Esophagus squamous epithelium (tissue), 5 donors: ENCODE results near the gene ZNF407. TPM values are rescaled to one million over a fixed set of nuclear protein-coding genes. Genes with fewer than 3 reads are reported as not detected.
"Not testable (repeated sequence)": the region's sequence is repeated elsewhere in the genome, so short reads cannot be mapped to it uniquely, and the experiment has no call there.

Experiments used
- DNase-seq: peaks from one replicate; lab custom pipeline; 2025; lab: John Stamatoyannopoulos, UW
- H3K27ac ChIP-seq, 4 donors: fragments of 200-600 bp; sonication (generic); one replicate each; pipeline ENCODE4 v1.5.1; 2016 to 2019; ENCODE audit warnings: mild to moderate bottlenecking in 1 of 4
- H3K27me3 ChIP-seq, 4 donors: fragments of 200-600 bp; sonication (generic); 1 replicate in 3 of 4; 2 replicates in 1 of 4; pipeline versions ENCODE4 v1.5.1 to v1.6.0; 2017 to 2021; ENCODE audit warnings: antibody characterized with exemption in 1 of 4
- H3K36me3 ChIP-seq, 3 donors: fragments of 200-600 bp; sonication (generic); one replicate each; pipeline ENCODE4 v1.5.1; 2016 to 2019
- H3K4me1 ChIP-seq, 3 donors: fragments of 200-600 bp; sonication (generic); one replicate each; pipeline ENCODE4 v1.5.1; 2017 to 2019
- H3K4me3 ChIP-seq, 4 donors: fragments of 200-600 bp; sonication (generic); 1 replicate in 3 of 4; 2 replicates in 1 of 4; pipeline ENCODE4 v1.5.1; 2016 to 2019; ENCODE audit warnings: mild to moderate bottlenecking in 2 of 4, moderate library complexity in 1 of 4
- H3K9me3 ChIP-seq, 3 donors: fragments of 200-600 bp; sonication (generic); one replicate each; pipeline ENCODE4 v1.5.1; 2016 to 2019
- POLR2A ChIP-seq, 4 donors: fragments of 450-650 bp; IDR thresholded peaks; one replicate each; pipeline ENCODE4 v1.6.1; 2017; ENCODE audit warnings: antibody characterized with exemption in 4 of 4, mild to moderate bottlenecking in 4 of 4, moderate library complexity in 3 of 4
- WGBS, 2 donors: methylation state at CpG; one replicate each; pipeline ENCODE4 v1.1.5; 2018; 5-methylcytosine and 5-hydroxymethylcytosine counted together
- intact Hi-C: fragments of 100-400 bp; cut with DNase I; formaldehyde crosslinking; loops from one replicate; pipeline ENCODE4 v1.15.0; 2022
- total RNA-seq, 4 donors: library from RNA; depleted of rRNA; stranded (reverse); fragments of >200 nt; gene quantifications; one replicate each; pipeline ENCODE4 v1.1.0, GENCODE V29; 2016
- TF ChIP-seq, protein P1 (sequence below), 6 experiments: fragments of 450-650 bp in 4 of 6; fragments of 200-600 bp in 2 of 6; sonication (generic) in 2 of 6; IDR thresholded peaks; one replicate each; pipeline ENCODE4 v1.5.1; 2016 to 2019; ENCODE audit warnings: antibody characterized with exemption in 6 of 6, mild to moderate bottlenecking in 4 of 6, moderate library complexity in 4 of 6
- donor health status: DM: yes; HTN: yes; CAD: no.

ZNF407 gene
- total RNA-seq, 4 donors from 2014 or later: 6.4 to 21.2 (median 13.1) TPM

DNA sequence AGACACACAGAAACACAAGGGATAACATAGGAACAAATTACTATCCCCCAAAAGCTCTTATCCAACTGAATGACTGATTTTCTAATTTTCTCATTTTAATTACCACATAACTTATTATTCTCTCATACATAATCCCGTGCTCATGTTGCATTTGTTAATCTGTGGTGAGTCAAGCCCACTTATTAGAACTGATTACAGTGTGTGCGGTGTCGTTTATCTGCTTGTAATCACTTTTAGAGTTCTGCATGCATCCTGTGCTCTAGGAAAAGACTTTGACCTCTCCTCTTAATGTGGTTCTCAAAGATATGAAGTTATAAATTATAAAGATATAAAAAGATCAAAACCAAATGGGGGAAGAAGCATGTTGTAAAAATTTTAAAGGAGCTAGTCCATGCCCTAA is 33.7 kb upstream of the ZNF407 start:
- no peaks in the 10 kb centered on the region for H3K4me1 ChIP-seq
- H3K4me3 ChIP-seq: no peak overlapping the region
- H3K9me3 ChIP-seq: peaks cover 0 to 9% (median 4%) of the 10 kb centered on the region in 3 donors
- TF ChIP-seq POLR2A (IDR thresholded peaks at IDR 0.05): no peak
- TF ChIP-seq, protein P1, sequence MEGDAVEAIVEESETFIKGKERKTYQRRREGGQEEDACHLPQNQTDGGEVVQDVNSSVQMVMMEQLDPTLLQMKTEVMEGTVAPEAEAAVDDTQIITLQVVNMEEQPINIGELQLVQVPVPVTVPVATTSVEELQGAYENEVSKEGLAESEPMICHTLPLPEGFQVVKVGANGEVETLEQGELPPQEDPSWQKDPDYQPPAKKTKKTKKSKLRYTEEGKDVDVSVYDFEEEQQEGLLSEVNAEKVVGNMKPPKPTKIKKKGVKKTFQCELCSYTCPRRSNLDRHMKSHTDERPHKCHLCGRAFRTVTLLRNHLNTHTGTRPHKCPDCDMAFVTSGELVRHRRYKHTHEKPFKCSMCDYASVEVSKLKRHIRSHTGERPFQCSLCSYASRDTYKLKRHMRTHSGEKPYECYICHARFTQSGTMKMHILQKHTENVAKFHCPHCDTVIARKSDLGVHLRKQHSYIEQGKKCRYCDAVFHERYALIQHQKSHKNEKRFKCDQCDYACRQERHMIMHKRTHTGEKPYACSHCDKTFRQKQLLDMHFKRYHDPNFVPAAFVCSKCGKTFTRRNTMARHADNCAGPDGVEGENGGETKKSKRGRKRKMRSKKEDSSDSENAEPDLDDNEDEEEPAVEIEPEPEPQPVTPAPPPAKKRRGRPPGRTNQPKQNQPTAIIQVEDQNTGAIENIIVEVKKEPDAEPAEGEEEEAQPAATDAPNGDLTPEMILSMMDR (IDR thresholded peaks at IDR 0.05): no peak
- DNase-seq: no peak
- intact Hi-C loops: no loop called here
- H3K27ac ChIP-seq: no peak overlapping the region
- 40 to 63% methylated on average over 3 of the region's 3 CpGs for WGBS, 2 donors
- no peaks in the 10 kb centered on the region for H3K36me3 ChIP-seq
- peaks cover 0 to 9% (median 0%) of the 10 kb centered on the region in 4 donors for H3K27me3 ChIP-seq

DNA sequence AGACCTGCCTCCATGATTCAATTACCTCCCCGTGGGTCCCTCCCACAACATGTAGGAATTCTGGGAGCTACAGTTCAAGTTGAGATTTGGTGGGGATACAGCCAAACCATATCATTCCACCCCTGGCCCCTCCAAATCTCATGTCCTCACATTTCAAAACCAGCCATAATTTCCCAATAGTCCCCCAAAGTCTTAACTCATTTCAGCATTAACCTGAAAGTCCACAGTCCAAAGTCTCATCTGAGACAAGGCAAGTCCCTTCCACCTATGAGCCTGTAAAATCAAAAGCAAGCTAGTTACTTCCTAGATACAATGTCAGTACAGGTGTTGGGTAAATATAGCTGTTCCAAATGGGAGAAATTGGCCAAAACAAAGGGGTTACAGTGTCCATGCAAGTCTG is 32.5 kb upstream of the ZNF407 start:
- DNase-seq, intact Hi-C loops, H3K9me3 ChIP-seq, H3K36me3 ChIP-seq, H3K4me1 ChIP-seq, H3K27me3 ChIP-seq, H3K27ac ChIP-seq, H3K4me3 ChIP-seq: not testable (repeated sequence)
- 78 to 100% methylated on average over 1 of the region's 1 CpG for WGBS, 2 donors

- H3K27ac ChIP-seq, H3K9me3 ChIP-seq, H3K36me3 ChIP-seq, H3K27me3 ChIP-seq, H3K4me1 ChIP-seq, H3K4me3 ChIP-seq, DNase-seq, intact Hi-C loops: not testable (repeated sequence)
- 69 to 77% methylated on average over 3 of the region's 3 CpGs for WGBS, 2 donors
These were observed 31.7 kb upstream of the ZNF407 start for GRCh38 chr18:74565993-74566392.

GRCh38 chr18:74567822-74568221 is 29.8 kb upstream of the ZNF407 start:
- Histone ChIP-seq H3K4me3 (no peak overlapping the region), H3K27ac (no peak overlapping the region), H3K36me3 (no peaks in the 10 kb centered on the region), H3K27me3 (peaks cover 0 to 5% (median 0%) of the 10 kb centered on the region in 4 donors), H3K9me3 (peaks cover 0 to 9% (median 4%) of the 10 kb centered on the region in 3 donors), H3K4me1 (no peaks in the 10 kb centered on the region)
- WGBS, 2 donors: 55 to 62% methylated on average over 7 of the region's 7 CpGs
- TF ChIP-seq POLR2A (IDR thresholded peaks at IDR 0.05): no peak
- TF ChIP-seq, protein P1 (IDR thresholded peaks at IDR 0.05): no peak
- DNase-seq: no peak
- intact Hi-C loops: no loop called here

DNA sequence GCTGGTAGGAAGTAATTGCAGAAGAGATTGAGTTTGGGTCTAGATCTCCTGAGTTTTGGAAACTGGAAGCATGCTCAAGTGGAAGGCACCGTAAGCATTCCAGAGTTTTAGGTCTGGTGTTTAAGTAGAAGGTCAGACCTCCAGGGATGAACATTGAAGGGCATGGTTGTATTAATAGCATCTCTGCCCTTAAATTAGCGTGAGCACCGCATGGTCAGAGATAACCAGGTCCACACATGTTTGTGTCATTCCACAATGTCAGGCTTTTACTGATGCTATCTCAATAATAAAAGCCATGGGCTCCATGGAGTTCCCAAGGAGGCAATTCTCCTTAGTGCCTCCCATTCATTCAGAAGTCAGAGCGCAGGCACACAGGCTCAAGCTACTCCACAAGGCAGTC is 28.3 kb upstream of the ZNF407 start:
- Histone ChIP-seq H3K27ac (no peak overlapping the region), H3K36me3 (no peaks in the 10 kb centered on the region), H3K27me3 (peaks cover 0 to 5% (median 0%) of the 10 kb centered on the region in 4 donors), H3K4me3 (no peak overlapping the region), H3K4me1 (no peaks in the 10 kb centered on the region), H3K9me3 (peaks cover 0 to 9% (median 4%) of the 10 kb centered on the region in 3 donors)
- intact Hi-C loops: no loop called here
- no peak for DNase-seq
- TF ChIP-seq, protein P1 (IDR thresholded peaks at IDR 0.05): no peak
- TF ChIP-seq POLR2A (IDR thresholded peaks at IDR 0.05): no peak
- 85 to 96% methylated on average over 3 to 4 of the region's 4 CpGs for WGBS, 2 donors

DNA sequence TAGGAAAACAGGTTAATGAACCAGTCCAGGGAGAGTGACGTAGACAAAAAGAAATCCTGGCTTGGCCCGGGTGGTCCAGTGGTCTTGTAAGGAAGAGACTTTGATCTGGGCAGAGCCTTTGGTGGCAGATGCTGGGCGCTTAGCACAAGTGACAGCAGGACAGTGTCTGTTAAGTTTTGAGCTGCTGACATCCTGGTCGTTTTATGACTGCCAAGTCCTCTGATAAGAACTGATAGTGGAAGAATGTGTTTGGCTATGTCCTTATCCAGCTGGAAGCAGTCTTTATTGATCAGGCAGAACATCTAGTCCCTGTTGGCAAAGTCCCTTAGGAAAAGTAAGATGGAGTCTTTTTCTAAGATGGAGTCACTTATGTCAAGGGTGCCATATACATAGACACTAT is 27.4 kb upstream of the ZNF407 start:
- H3K36me3 ChIP-seq: no peaks in the 10 kb centered on the region
- peaks cover 0 to 9% (median 4%) of the 10 kb centered on the region in 3 donors for H3K9me3 ChIP-seq
- H3K4me3 ChIP-seq: no peak overlapping the region
- H3K27ac ChIP-seq: no peak overlapping the region
- peaks cover 0 to 5% (median 0%) of the 10 kb centered on the region in 4 donors for H3K27me3 ChIP-seq
- no peak for TF ChIP-seq POLR2A (IDR thresholded peaks at IDR 0.05)
- TF ChIP-seq, protein P1 (IDR thresholded peaks at IDR 0.05): no peak
- WGBS, 2 donors: 56 to 57% methylated on average over 4 of the region's 4 CpGs
- no peaks in the 10 kb centered on the region for H3K4me1 ChIP-seq
- DNase-seq: no peak
- intact Hi-C loops: no loop called here
